IPS-20b (cell line): ENCODE results near the gene STAT5B.

Experiments used
- H3K27ac ChIP-seq: one replicate; pipeline ENCODE4 v1.5.1; 2013; ENCODE audit warnings: low read length
- H3K27me3 ChIP-seq: 2 replicates; pipeline ENCODE4 v1.6.1; 2013; ENCODE audit warnings: mild to moderate bottlenecking, low read length, inconsistent platforms; ENCODE audit not compliant: insufficient read depth
- H3K36me3 ChIP-seq: 2 replicates; pipeline ENCODE4 v1.6.1; 2013; ENCODE audit warnings: low read depth, mild to moderate bottlenecking, inconsistent platforms, low read length, moderate library complexity; ENCODE audit not compliant: insufficient read depth
- H3K4me1 ChIP-seq: 2 replicates; pipeline ENCODE4 v1.6.1; 2013; ENCODE audit warnings: mild to moderate bottlenecking, control low read depth, inconsistent platforms, low read length, moderate library complexity; ENCODE audit not compliant: insufficient read depth
- H3K4me3 ChIP-seq: 2 replicates; pipeline ENCODE4 v1.5.1; 2013; ENCODE audit warnings: mild to moderate bottlenecking, low read length, inconsistent platforms
- H3K9ac ChIP-seq: 2 replicates; pipeline ENCODE4 v1.6.1; 2013; ENCODE audit warnings: low read depth, mild to moderate bottlenecking, inconsistent platforms, low read length, moderate library complexity
- H3K9me3 ChIP-seq: 2 replicates; pipeline ENCODE4 v1.6.1; 2013; ENCODE audit warnings: mild to moderate bottlenecking, low read depth, low read length, inconsistent platforms; ENCODE audit not compliant: insufficient read depth

The STAT5B gene

DNA sequence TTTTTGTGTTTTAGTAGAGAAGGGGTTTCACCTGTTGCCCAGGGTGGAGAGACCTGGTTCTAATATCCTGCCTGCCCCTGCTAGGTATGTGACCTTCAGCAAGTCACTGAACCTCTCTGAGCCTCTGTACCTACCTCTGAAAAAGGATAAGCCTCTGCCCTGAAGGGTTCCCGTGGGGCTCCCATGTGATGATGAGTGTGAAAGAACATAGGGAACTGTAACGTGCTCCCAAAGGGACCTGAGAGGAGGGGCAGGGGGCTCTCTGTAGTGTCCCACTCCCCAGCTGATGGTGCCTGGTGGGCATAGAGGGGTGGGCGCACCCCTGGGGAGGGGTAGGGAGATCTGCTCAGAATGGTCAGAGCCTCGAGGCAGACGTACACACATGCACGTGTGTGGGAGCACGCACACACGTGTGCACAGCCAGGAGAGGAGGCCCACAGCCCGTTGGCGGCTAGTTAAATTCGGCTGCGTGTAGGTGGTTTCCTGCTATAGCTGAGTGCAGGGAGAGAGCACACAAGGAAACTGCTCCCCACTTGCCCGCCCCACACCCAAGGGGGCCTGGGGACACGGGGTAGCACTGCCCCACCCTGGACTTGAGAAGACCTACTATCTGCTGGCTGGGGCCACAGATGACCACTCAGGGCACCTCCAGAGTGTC is 101.9 kb downstream of the STAT5B start:
- Histone ChIP-seq H3K4me3 (no peak overlapping the region), H3K27me3 (peaks cover 11% of the 10 kb centered on the region), H3K9ac (no peak overlapping the region), H3K4me1 (no peaks in the 10 kb centered on the region), H3K36me3 (no peaks in the 10 kb centered on the region), H3K27ac (no peak overlapping the region), H3K9me3 (no peaks in the 10 kb centered on the region)

DNA sequence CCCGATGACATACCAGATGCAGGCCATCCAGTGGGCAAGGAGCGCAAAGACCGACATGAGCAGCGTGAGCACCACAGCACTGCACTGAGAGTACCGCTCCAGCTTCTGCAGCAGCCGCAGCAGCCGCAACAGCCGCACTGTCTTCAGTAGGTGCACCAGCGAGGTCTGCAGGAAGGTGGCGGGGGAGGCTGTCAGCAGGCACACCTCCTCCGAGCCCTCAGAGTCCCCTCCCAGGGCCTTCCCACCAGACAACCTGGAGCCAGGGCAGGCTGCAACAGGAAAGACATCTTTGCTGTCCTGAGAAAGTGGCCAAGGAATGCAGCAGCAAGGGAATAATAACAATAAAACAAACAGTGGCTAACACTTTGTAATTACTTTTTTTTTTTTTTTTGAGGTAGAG is 104.4 kb downstream of the STAT5B start:
- Histone ChIP-seq H3K4me3 (no peak overlapping the region), H3K27me3 (no peaks in the 10 kb centered on the region), H3K27ac (no peak overlapping the region)

DNA sequence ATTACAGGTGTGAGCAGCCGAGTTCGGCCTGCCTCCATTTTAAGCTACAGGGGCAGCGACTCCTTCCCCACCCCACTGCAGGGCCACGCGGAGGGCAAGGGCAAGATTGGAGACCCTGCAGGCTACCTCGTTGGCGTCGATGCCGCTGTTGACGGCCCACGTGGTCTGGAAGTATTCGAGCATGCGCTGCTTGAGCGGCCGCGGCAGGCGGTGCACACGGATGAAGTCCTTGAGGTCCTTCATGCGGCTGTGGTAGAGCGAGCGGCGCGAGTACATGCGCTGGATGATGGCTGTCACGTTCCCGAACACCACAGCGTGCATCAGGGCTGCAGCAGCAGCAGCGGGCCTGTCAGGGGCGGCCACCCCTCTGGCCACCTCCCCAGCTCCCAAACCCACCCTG is 106.8 kb downstream of the STAT5B start:
- Histone ChIP-seq H3K27me3 (no peaks in the 10 kb centered on the region), H3K4me3 (no peak overlapping the region), H3K36me3 (no peaks in the 10 kb centered on the region), H3K9ac (no peak overlapping the region), H3K4me1 (no peaks in the 10 kb centered on the region), H3K9me3 (no peaks in the 10 kb centered on the region), H3K27ac (no peak overlapping the region)

More for the DNA sequence above, 104.4 kb downstream of the STAT5B start:
- H3K4me1 ChIP-seq: no peaks in the 10 kb centered on the region
- H3K9me3 ChIP-seq: no peaks in the 10 kb centered on the region
- H3K36me3 ChIP-seq: no peaks in the 10 kb centered on the region
- no peak overlapping the region for H3K9ac ChIP-seq

DNA sequence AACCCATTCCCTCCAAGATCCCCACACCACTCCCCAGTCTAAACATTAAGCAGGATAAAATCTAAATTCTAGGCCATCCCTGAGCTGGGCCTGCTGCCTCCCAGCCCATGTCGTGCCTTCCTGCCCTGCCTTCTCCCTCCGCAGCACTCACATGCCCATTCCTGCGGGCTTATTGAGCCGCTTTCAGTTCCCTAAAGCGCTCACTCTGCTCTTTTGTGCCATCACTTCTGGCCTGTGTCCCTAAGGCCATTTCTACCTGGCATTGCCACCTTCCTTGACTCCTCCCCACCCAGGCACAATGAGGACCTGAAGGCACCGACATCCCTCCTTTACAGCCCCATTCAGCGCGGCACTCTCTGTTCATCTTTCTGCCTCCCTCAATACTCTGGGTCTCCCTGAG is 108.4 kb downstream of the STAT5B start:
- H3K27ac ChIP-seq: no peak overlapping the region

DNA sequence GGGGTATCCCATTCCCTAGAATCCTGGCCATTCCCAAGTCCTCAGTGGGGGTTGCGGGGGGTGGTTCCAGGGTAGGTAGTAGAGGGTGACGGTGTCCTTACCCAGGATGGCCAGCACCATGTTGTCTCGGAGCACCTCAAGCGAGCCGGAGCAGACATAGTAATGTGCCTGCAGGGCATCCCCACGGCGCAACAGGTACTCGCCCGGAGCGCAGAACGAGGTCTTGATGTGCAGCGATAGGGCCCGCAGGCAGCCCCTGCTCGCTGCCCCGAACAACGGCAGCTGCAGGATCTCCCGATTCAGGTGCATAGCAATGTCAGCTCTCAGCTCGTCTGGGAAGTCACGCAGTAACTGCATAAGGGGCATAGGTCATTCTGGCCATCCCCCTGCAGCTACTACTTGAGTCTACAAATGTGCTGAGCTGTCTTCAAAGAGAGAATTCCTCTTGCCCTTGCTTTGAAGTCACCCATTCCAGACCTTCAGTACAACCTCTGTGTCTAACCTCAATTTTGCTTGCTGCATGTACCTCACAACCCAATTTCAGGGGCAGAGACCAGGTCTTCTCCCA is 109.9 kb downstream of the STAT5B start:
- no peak overlapping the region for H3K9ac ChIP-seq
- H3K27me3 ChIP-seq: no peaks in the 10 kb centered on the region
- no peaks in the 10 kb centered on the region for H3K36me3 ChIP-seq
- no peaks in the 10 kb centered on the region for H3K4me1 ChIP-seq
- H3K9me3 ChIP-seq: no peaks in the 10 kb centered on the region
- H3K4me3 ChIP-seq: no peak overlapping the region
- no peak overlapping the region for H3K27ac ChIP-seq

More for the DNA sequence above, 108.4 kb downstream of the STAT5B start:
- Histone ChIP-seq H3K27me3 (no peaks in the 10 kb centered on the region), H3K9me3 (no peaks in the 10 kb centered on the region), H3K4me3 (no peak overlapping the region), H3K4me1 (no peaks in the 10 kb centered on the region), H3K9ac (no peak overlapping the region), H3K36me3 (no peaks in the 10 kb centered on the region)

DNA sequence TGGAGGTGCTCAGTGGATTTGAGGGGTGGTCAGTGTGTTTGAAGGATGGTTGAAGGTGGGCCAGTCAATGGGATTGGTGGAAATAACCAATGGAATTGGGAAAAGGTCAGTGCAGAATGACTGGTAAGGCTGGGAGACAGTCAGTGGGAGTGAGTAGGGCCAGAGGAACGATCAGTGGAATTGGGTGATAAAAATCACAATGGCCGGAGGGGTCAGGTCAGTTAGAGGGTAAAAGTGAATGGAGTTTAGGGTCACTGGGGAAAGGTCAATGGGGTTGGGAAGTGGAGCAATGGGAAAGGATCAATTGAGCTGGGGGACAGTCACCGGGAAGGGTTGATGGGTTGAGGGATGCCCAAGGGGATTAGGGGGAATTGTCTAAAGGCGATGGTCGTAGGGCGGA is 110.4 kb downstream of the STAT5B start:
- no peaks in the 10 kb centered on the region for H3K27me3 ChIP-seq
- H3K4me3 ChIP-seq: no peak overlapping the region
- no peak overlapping the region for H3K27ac ChIP-seq
- no peaks in the 10 kb centered on the region for H3K36me3 ChIP-seq
- H3K9ac ChIP-seq: no peak overlapping the region
- no peaks in the 10 kb centered on the region for H3K4me1 ChIP-seq
- no peaks in the 10 kb centered on the region for H3K9me3 ChIP-seq

DNA sequence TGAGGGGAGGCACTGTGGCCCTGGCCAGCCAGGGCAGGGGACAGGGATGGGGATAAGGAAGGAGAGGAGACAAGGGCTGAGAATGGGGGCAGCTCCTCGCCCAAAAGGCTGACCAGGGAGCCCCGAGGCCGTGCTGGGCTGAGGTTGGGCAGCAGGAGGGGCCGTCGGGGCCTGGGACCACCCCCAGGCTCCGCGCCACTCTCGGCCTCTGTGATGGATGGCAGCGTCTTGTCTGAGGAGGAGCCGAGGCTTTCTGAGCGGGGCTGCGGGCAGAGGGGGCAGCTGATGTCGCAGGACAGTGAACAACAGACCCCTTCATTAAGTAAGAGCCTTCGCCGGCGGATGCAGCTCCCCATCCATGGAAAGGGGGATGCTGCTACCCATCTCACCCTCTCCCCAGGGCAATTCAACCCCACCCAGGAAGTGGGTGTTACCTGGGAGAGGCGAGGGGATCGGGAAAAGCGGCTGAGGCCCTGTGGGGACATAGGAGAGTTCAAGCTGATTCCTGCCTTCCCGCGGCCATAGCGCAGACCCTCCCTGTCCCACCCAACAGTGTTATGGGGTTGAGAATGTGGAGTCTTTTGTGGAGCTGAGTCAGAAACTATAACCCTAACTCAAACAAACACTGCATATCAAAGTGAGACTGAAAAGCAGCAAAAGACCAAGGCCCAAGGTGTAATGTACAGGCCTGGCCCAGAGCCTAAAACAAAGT is 112.3 kb downstream of the STAT5B start:
- Histone ChIP-seq H3K36me3 (no peaks in the 10 kb centered on the region), H3K27me3 (no peaks in the 10 kb centered on the region), H3K9me3 (no peaks in the 10 kb centered on the region), H3K4me3 (no peak overlapping the region), H3K4me1 (no peaks in the 10 kb centered on the region), H3K9ac (no peak overlapping the region), H3K27ac (no peak overlapping the region)

DNA sequence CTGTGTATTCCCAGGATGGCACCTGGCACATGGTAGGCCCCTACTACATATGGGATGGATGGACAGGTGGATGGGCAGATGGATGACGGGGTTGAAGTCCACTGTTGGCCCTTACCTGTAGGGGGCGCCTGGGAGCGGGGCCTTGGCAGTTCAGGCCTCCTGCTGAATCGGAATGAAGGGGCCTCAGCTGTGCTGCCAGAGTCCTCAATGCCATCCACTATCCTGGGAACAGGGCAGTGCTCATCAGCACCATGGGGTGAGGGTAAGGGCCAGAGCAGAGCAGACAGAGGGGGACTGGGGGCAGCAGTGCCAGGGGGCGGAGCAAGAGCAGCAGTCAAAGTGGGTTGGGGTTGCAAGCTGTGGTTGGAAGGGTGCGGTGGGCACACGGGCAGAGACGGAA is 113.1 kb downstream of the STAT5B start:
- Histone ChIP-seq H3K4me3 (no peak overlapping the region), H3K36me3 (no peaks in the 10 kb centered on the region), H3K27me3 (no peaks in the 10 kb centered on the region), H3K4me1 (no peaks in the 10 kb centered on the region), H3K9me3 (no peaks in the 10 kb centered on the region), H3K9ac (no peak overlapping the region), H3K27ac (no peak overlapping the region)

DNA sequence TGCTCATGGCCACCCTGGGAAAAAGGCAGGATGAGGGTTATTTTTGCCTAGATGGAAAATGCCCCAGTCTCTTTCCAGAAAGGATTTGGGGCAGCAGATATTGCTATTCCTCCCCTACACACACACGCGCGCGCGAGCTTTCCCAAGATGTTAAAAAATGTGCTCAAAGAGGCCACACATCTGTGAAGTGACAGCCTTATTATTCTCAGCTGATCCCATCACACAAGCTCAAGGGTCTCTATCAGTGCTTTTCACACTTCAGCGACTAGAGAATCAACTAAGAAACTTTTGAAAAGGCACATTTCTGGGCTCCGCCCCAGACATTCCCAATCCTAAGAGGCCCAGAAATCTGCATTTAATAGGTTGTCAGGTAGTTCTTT is 115.7 kb downstream of the STAT5B start:
- no peaks in the 10 kb centered on the region for H3K27me3 ChIP-seq
- H3K9ac ChIP-seq: no peak overlapping the region
- H3K27ac ChIP-seq: no peak overlapping the region
- no peak overlapping the region for H3K4me3 ChIP-seq
- no peaks in the 10 kb centered on the region for H3K36me3 ChIP-seq
- H3K4me1 ChIP-seq: no peaks in the 10 kb centered on the region
- H3K9me3 ChIP-seq: no peaks in the 10 kb centered on the region

DNA sequence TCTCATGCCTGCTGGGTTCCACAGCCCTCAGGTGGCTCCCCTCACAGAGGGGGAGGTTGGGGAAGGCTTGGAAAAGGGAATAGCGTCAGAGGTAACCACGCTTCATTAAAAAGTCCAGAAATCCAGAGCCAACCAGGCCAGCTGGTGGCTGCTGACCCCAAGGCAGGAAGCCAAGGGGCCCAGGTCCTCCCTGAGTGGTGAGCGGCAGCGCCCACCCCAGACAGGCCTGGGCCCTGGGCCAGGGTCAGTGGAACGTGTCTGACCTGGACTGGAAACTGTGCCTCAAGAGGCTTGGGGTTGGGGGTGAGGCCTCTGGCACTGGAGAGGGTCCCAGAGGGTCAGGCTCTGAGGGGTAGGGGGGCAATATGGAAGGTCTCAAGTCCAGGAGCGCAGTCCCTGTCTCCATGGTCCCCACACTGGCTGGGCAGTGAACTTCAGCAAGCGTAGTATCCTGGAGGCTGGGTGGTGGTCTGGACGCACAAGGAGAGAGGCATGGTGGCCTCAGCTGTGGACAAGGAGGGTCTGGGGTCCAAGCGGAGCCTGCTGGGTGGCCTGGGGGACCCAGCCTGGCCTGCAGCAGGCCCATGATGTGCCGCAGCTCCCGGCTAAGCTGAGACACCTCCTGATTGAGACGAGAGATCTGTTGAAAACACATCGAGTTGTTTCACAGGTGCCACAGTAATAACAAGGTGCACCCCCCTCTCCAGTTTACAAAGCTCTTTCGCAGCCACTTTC is 116.2 kb downstream of the STAT5B start:
- H3K27ac ChIP-seq: no peak overlapping the region
- no peaks in the 10 kb centered on the region for H3K9me3 ChIP-seq
- no peaks in the 10 kb centered on the region for H3K4me1 ChIP-seq
- no peak overlapping the region for H3K9ac ChIP-seq
- H3K4me3 ChIP-seq: no peak overlapping the region
- H3K27me3 ChIP-seq: no peaks in the 10 kb centered on the region
- H3K36me3 ChIP-seq: no peaks in the 10 kb centered on the region

DNA sequence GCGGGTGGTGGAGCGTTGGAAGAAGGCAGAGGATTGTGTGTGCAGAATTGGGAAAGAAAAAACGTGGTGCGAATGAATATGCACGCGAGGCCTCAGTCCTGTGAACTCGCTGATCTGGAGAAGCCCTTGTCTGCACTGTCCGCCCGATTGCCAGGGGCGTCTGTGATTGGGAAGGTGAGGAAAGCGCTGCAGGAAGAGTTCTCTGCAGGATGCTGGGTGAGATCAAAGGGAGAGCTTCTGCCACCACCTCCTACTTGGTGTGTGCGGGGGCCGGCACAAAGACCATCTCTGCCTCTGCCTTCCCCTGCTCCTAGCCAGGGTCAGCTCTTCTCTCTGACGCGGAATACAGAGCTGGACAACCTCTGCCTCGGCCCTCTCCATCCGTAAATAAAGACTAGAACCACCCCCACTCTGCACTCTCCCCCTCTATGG is 120.6 kb downstream of the STAT5B start:
- peak overlapping the region; percentile 68; the same call in 1 of the 2 replicates for H3K9ac ChIP-seq
- no peaks in the 10 kb centered on the region for H3K9me3 ChIP-seq
- H3K4me3 ChIP-seq: peak overlapping the region; percentile 99
- peaks cover 6% of the 10 kb centered on the region; the same call in 1 of the 2 replicates for H3K4me1 ChIP-seq
- 0 out of 2 replicates have a peak, but pooled peaks cover 5% of the 10 kb centered on the region for H3K36me3 ChIP-seq
- H3K27ac ChIP-seq: no peak overlapping the region
- no peaks in the 10 kb centered on the region for H3K27me3 ChIP-seq
